Astrocyte (in vitro differentiated cells and primary cell): ENCODE measurements around the gene WNT9B. TPM values are rescaled to one million over a fixed set of nuclear protein-coding genes. Genes with fewer than 3 reads are reported as not detected.

ENCODE experiments used
- DNase-seq: peaks from one replicate; pipeline ENCODE4 v3.0.0-alpha.2; 2010; ENCODE audit warnings: low read depth
- FAIRE-seq: peaks from 2 replicates; lab custom pipeline; 2011; peaks lifted over from hg19 to GRCh38; lab: Jason Lieb, UNC
- H2AFZ ChIP-seq: 2 replicates; pipeline ENCODE4 v1.6.0; 2012; ENCODE audit warnings: low read depth, low read length, inconsistent platforms
- H3K27ac ChIP-seq: 2 replicates; pipeline ENCODE4 v1.5.1; 2011; ENCODE audit warnings: low read depth, low read length, inconsistent platforms
- H3K27me3 ChIP-seq: 2 replicates; pipeline ENCODE4 v1.6.0; 2011; ENCODE audit warnings: low read length, inconsistent platforms; ENCODE audit not compliant: insufficient read depth
- H3K36me3 ChIP-seq: 2 replicates; pipeline ENCODE4 v1.5.1; 2011; ENCODE audit warnings: low read length, inconsistent platforms; ENCODE audit not compliant: insufficient read depth
- H3K4me1 ChIP-seq: 2 replicates; pipeline ENCODE4 v1.5.1; 2011; ENCODE audit warnings: low read length, inconsistent platforms; ENCODE audit not compliant: insufficient read depth
- H3K4me2 ChIP-seq: 2 replicates; pipeline ENCODE4 v1.6.0; 2012; ENCODE audit warnings: low read length, inconsistent platforms
- H3K4me3 ChIP-seq: 2 replicates; pipeline ENCODE4 v1.5.1; 2011; ENCODE audit warnings: low read depth, mild to moderate bottlenecking, low read length, inconsistent platforms; ENCODE audit not compliant: insufficient read depth
- H3K79me2 ChIP-seq: 2 replicates; pipeline ENCODE4 v1.6.0; 2012; ENCODE audit warnings: mild to moderate bottlenecking, low read length, inconsistent platforms; ENCODE audit not compliant: insufficient read depth
- H3K9ac ChIP-seq: 2 replicates; pipeline ENCODE4 v1.6.0; 2012; ENCODE audit warnings: mild to moderate bottlenecking, low read length, inconsistent platforms
- H3K9me3 ChIP-seq: 2 replicates; pipeline ENCODE4 v1.5.1; 2012; ENCODE audit warnings: low read depth, mild to moderate bottlenecking, low read length, inconsistent platforms; ENCODE audit not compliant: insufficient read depth
- H4K20me1 ChIP-seq: 2 replicates; pipeline ENCODE4 v1.6.0; 2012; ENCODE audit warnings: low read length, inconsistent platforms; ENCODE audit not compliant: insufficient read depth
- H3K27ac Mint-ChIP-seq: one replicate; pipeline ENCODE4 v1.8.0; 2021; ENCODE audit warnings: mild to moderate bottlenecking, mixed read lengths; ENCODE audit not compliant: unreplicated experiment
- H3K27me3 Mint-ChIP-seq: one replicate; pipeline ENCODE4 v1.8.0; 2021; ENCODE audit warnings: low read depth, mixed read lengths; ENCODE audit not compliant: unreplicated experiment
- H3K36me3 Mint-ChIP-seq: one replicate; pipeline ENCODE4 v1.8.0; 2021; ENCODE audit warnings: low read depth, mixed read lengths; ENCODE audit not compliant: unreplicated experiment
- H3K4me1 Mint-ChIP-seq: one replicate; pipeline ENCODE4 v1.8.0; 2021; ENCODE audit warnings: low read depth, mixed read lengths; ENCODE audit not compliant: unreplicated experiment
- H3K4me3 Mint-ChIP-seq: one replicate; pipeline ENCODE4 v1.8.0; 2021; ENCODE audit warnings: mild to moderate bottlenecking, moderate library complexity, mixed read lengths; ENCODE audit not compliant: unreplicated experiment
- H3K9me3 Mint-ChIP-seq: one replicate; pipeline ENCODE4 v1.8.0; 2021; ENCODE audit warnings: mild to moderate bottlenecking, mixed read lengths; ENCODE audit not compliant: unreplicated experiment
- CTCF ChIP-seq: IDR thresholded peaks from 2 replicates; pipeline ENCODE4 v1.5.1; 2011; ENCODE audit warnings: low read depth, mild to moderate bottlenecking, inconsistent platforms, low read length, moderate library complexity; ENCODE audit not compliant: insufficient read depth
- EZH2 ChIP-seq: IDR thresholded peaks from 2 replicates; pipeline ENCODE4 v1.6.1; 2012; ENCODE audit warnings: mild to moderate bottlenecking, low read length, inconsistent platforms; ENCODE audit not compliant: insufficient read depth
- total RNA-seq: library from RNA; stranded (reverse); gene quantifications from 2 replicates; pipeline ENCODE4 v1.2.1, GENCODE V29; 2021

Gene WNT9B
- total RNA-seq, 1 donor from 2014 or later = 0.48 TPM

GRCh38 chr17:46820592-46821450, 30.6 kb upstream of the WNT9B start:
- no peak overlapping the region for H3K27ac ChIP-seq
- peaks cover 2% of the 10 kb centered on the region for H3K36me3 Mint-ChIP-seq
- H3K9ac ChIP-seq = no peak overlapping the region
- no peak overlapping the region for H3K4me2 ChIP-seq
- TF ChIP-seq CTCF (no peak), EZH2 (no peak)
- no peaks in the 10 kb centered on the region for H3K9me3 ChIP-seq
- peaks cover 3% of the 10 kb centered on the region for H3K9me3 Mint-ChIP-seq
- H3K36me3 ChIP-seq = no peaks in the 10 kb centered on the region
- H4K20me1 ChIP-seq = no peaks in the 10 kb centered on the region
- no peaks in the 10 kb centered on the region for H3K79me2 ChIP-seq
- H3K27me3 ChIP-seq = peaks cover 74% of the 10 kb centered on the region
- peaks cover 2% of the 10 kb centered on the region for H3K4me1 Mint-ChIP-seq
- H3K4me3 Mint-ChIP-seq = no peak overlapping the region
- H3K4me3 ChIP-seq = no peak overlapping the region
- peaks cover 6% of the 10 kb centered on the region for H3K4me1 ChIP-seq
- peaks cover 68% of the 10 kb centered on the region for H3K27me3 Mint-ChIP-seq
- H3K27ac Mint-ChIP-seq = no peak overlapping the region
- no peak overlapping the region for H2AFZ ChIP-seq
- FAIRE-seq = no peak
- no peak for DNase-seq

GRCh38 chr17:46821482-46822387, 29.6 kb upstream of the WNT9B start:
- TF ChIP-seq EZH2 = peak; percentile 70
- no peak for TF ChIP-seq CTCF
- DNase-seq (no peak), FAIRE-seq (no peak)
- Histone ChIP-seq H3K27ac (no peak overlapping the region), H3K4me2 (no peak overlapping the region), H3K9me3 (no peaks in the 10 kb centered on the region), H3K4me3 (no peak overlapping the region), H3K4me1 (peaks cover 6% of the 10 kb centered on the region), H3K36me3 (no peaks in the 10 kb centered on the region), H3K27me3 (peaks cover 65% of the 10 kb centered on the region), H2AFZ (no peak overlapping the region), H4K20me1 (no peaks in the 10 kb centered on the region), H3K9ac (no peak overlapping the region), H3K79me2 (no peaks in the 10 kb centered on the region)
- H3K4me3 Mint-ChIP-seq = no peak overlapping the region
- H3K9me3 Mint-ChIP-seq = peaks cover 2% of the 10 kb centered on the region
- H3K27ac Mint-ChIP-seq = no peak overlapping the region
- H3K4me1 Mint-ChIP-seq = no peaks in the 10 kb centered on the region
- peaks cover 59% of the 10 kb centered on the region for H3K27me3 Mint-ChIP-seq
- H3K36me3 Mint-ChIP-seq = peaks cover 2% of the 10 kb centered on the region
